Lung microvascular endothelial cell (primary cell): Measurements from ENCODE around the gene TRIM49B. TPM values are rescaled to one million over a fixed set of nuclear protein-coding genes. Genes with fewer than 3 reads are reported as not detected.
"Not testable (repeated sequence)": the region's sequence is repeated elsewhere in the genome, so short reads cannot be mapped to it uniquely, and the experiment has no call there.

Source experiments
- DNase-seq, 2 donors: peaks; one replicate each; pipeline versions ENCODE4 v3.0.0 to v3.0.0-alpha.2; 2010; ENCODE audit warnings: low read depth in 2 of 2
- total RNA-seq: library from RNA; depleted of rRNA; stranded (reverse); fragments of >200 nt; gene quantifications from 2 replicates; pipeline ENCODE4 v1.2.1, GENCODE V29; 2014

The TRIM49B gene
- not detected in 2 replicates for total RNA-seq

- not testable (repeated sequence) for DNase-seq
These were observed at the start of gene TRIM49B for GRCh38 chr11:49028523-49028922. Gene TRIM49B, plus strand, starts transcription at chr11:49028823. Its CDS starts 2,777 bp downstream, at chr11:49031600.

GRCh38 chr11:48983785-48984184 lies 44.8 kb upstream of the TRIM49B start, which contains the start of gene TRIM51G:
Gene TRIM51G, minus strand, starts transcription at chr11:48983885. Its CDS starts 2,190 bp downstream, at chr11:48981695.
- DNase-seq: not testable (repeated sequence)

- DNase-seq: not testable (repeated sequence)
These were observed 19.6 kb downstream of the TRIM49B start for GRCh38 chr11:49048229-49048628.

GRCh38 chr11:49049821-49050220 lies 21.2 kb downstream of the TRIM49B start:
- DNase-seq: not testable (repeated sequence)

GRCh38 chr11:49059012-49059411 lies 30.4 kb downstream of the TRIM49B start, which contains the start of gene TRIM64C:
Gene TRIM64C, minus strand, starts transcription at chr11:49059112. Its CDS starts 0 bp downstream, at chr11:49059112.
- not testable (repeated sequence) for DNase-seq

GRCh38 chr11:49069897-49070296 lies 41.3 kb downstream of the TRIM49B start:
- not testable (repeated sequence) for DNase-seq

Other genes with a start within 250 kb of the TRIM49B start
- gene TRIM51G, start 44.9 kb upstream of the TRIM49B start, total RNA-seq: not detected in 2 replicates
- gene TRIM64C, start 30.3 kb downstream of the TRIM49B start, total RNA-seq: not detected in 2 replicates
- gene FOLH1, start 179.8 kb downstream of the TRIM49B start, total RNA-seq: under 0.01 TPM in 1 of 2 replicates, not detected in the other